GM10266 (cell line): ENCODE measurements around the gene C16orf87.

Experiments
- DNase-seq: peaks from one replicate; pipeline ENCODE4 v3.0.0; 2012; ENCODE audit errors: extremely low spot score
- TF ChIP-seq, protein P1 (sequence below): IDR thresholded peaks from 2 replicates; pipeline ENCODE4 v1.5.1; 2012; ENCODE audit warnings: mild to moderate bottlenecking, low read depth; ENCODE audit not compliant: control insufficient read depth, insufficient read depth; ENCODE audit errors: missing control alignments

Gene C16orf87

DNA sequence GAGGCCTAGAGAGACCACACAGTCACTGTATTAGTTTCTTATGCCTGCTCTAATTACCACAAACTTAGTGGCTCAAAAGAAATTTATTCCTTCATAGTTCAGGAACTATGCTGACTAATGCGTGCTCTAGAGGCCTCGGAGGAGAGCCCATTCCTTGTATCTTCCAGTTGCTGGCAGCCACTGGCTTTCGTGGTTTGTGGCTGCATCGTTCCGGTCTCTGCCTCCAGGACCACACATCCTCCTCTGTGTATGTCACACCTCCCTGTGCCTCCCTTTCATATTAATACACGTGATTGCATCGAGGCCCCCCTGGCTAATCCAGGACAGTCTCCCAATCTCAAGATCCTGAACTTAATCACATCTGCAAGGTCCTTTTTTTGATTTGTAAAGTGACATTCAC lies 65.9 kb downstream of the C16orf87 start:
- DNase-seq: no peak
- TF ChIP-seq, protein P1, sequence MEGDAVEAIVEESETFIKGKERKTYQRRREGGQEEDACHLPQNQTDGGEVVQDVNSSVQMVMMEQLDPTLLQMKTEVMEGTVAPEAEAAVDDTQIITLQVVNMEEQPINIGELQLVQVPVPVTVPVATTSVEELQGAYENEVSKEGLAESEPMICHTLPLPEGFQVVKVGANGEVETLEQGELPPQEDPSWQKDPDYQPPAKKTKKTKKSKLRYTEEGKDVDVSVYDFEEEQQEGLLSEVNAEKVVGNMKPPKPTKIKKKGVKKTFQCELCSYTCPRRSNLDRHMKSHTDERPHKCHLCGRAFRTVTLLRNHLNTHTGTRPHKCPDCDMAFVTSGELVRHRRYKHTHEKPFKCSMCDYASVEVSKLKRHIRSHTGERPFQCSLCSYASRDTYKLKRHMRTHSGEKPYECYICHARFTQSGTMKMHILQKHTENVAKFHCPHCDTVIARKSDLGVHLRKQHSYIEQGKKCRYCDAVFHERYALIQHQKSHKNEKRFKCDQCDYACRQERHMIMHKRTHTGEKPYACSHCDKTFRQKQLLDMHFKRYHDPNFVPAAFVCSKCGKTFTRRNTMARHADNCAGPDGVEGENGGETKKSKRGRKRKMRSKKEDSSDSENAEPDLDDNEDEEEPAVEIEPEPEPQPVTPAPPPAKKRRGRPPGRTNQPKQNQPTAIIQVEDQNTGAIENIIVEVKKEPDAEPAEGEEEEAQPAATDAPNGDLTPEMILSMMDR: no peak

DNA sequence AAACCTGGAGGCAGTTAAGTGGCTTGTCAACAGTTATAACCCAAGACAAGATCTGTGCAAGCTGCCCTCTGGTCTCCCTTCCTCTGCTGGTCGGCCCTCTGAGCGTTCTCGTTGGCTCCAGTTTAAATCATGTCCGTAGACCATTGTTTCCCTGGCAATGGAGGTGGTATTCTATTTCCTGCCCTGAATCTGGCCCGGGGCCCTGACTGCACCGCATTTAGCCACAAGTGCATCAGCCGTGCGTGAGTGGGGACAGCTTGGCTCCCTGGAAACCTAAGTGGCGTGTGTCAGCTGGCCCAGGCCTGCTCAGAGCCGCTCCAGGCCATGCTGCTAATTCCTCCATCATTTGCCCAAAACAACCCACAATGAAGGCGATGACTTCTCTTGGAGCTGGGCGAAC lies 67.8 kb downstream of the C16orf87 start:
- TF ChIP-seq, protein P1: no peak
- DNase-seq: no peak

DNA sequence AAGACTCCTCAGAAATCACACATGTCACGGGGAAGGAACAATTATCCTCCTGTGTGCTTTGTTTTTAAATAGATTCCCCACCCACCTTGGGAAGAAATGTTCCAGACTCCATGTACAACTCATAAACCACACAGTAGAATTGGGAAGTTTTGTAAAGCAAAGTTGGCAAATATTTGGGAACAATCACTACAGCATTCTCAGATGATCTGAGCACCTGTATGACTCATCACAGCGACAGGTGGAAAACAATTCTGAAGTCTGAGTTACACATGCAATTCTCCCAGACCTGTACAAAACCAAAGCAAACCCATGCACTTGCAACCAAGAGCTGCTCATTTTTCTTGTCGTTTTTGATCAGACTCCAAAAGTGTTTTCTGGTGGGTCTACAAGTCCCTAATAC lies 68.4 kb downstream of the C16orf87 start:
- TF ChIP-seq, protein P1: no peak
- no peak for DNase-seq

DNA sequence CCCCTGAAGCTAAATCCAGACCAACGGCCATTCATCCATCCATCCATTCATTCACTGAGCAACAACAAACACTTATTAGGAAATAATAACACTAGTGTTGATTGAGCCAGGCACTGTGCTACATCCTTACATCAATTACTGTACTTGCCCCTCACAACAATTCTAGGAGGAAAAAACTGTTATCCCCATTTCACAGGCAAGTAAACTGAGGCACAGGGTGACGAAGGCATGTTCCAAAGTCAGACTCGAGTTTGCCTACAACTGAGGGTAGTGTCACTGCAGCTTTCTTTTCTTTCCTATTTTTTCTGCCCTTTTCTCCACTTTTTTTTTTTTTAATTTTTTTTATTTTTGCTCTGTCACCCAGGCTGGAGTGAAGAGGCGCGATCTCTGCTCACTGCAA lies 71.7 kb downstream of the C16orf87 start:
- TF ChIP-seq, protein P1: no peak
- no peak for DNase-seq

DNA sequence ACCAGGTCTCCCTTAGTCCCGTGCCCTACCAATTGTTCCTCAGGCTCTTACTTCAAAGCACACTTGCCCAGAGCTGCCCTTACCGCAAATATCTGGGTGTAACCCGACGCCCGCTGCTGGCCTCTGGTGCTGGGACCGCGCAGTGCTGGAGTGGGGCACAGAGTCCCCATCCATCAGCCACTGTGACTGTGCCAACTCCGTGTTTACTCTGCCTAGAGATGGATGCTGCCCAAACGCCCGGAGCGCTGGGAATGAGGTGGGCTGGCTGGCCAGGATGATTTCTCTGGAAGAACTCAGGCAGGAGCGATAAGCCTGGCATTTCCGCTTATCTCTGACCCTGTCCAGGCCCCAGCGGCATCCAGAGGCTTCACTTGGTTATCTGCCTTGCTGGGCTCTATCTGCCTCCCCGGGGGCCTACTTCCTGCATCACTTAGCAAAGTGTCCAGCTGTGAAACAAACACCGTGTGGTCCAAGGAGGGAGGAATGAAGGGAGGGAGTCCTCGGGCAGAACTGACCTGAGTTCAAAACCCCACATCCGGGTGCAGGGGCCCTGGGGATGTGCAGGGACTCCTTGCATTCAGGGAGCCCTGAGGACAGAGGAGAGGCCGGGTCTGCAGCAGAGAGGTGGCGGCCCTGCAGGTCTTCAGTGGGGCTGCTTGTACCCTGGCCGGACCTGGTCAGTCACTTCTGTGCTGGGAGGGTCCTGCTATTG lies 73.5 kb downstream of the C16orf87 start:
- TF ChIP-seq, protein P1: no peak
- no peak for DNase-seq

DNA sequence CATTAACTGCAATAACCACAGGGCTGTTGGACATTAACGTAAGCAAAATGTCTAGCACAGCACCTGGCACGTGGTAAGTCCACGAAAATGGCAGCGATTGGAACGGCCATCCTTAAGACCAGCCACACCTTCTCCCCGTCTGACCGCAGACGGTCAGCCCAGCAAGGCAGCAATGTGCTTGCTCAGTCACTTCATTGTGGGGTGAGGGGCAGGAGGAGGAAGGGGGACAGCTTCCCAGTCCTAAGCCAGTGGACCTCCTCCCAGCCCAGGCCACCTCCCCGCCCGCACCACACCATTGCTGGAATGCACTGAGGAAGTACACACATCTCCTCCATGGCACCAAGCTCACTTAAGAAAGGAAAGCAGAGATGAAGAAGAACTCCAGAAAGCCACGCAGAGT lies 74.2 kb downstream of the C16orf87 start:
- no peak for DNase-seq
- TF ChIP-seq, protein P1: no peak

DNA sequence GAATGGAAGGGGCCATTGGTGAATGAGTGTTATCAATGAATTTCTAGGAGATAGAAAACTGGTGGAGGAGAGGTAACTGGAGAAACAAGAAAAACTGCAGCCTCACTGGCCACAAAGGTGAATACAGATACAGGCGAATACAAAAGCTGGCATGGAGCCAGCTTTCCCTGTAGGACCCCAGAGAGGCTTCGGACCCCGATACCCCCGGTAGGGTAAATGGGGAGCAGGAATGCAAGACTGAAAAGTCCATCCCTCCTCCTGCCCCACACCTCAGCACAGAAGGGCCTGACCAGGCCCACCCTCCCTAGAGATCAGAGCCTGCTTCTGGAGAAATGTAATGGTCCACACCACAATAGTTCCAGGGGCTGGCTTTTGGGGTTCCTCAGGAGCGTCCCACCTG lies 78.0 kb downstream of the C16orf87 start:
- TF ChIP-seq, protein P1: no peak
- DNase-seq: no peak
